Liver (tissue), 9 donors: ENCODE results near the gene RHEX. TPM values are rescaled to one million over a fixed set of nuclear protein-coding genes. Genes with fewer than 3 reads are reported as not detected.

Source experiments
- DNase-seq: peaks from one replicate; pipeline ENCODE4 v3.0.0-alpha.2; 2017; ENCODE audit warnings: low spot score
- H3K27ac ChIP-seq, 2 donors: one replicate each; pipeline ENCODE4 v1.7.0; 2013; ENCODE audit warnings: inconsistent platforms in 2 of 2, low read length in 2 of 2, control low read depth in 1 of 2, low read depth in 1 of 2, mild to moderate bottlenecking in 1 of 2
- H3K27me3 ChIP-seq, 4 donors: one replicate each; pipeline versions ENCODE4 v1.6.1 to v1.7.0; 2013; ENCODE audit warnings: low read length in 3 of 4, inconsistent platforms in 1 of 4, mild to moderate bottlenecking in 1 of 4, moderate library complexity in 1 of 4; ENCODE audit not compliant: control insufficient read depth in 4 of 4, insufficient read depth in 4 of 4
- H3K36me3 ChIP-seq, 4 donors: one replicate each; pipeline versions ENCODE4 v1.6.1 to v1.7.0; 2013; ENCODE audit warnings: low read length in 3 of 4, mild to moderate bottlenecking in 3 of 4, low read depth in 1 of 4, moderate library complexity in 1 of 4; ENCODE audit not compliant: control insufficient read depth in 4 of 4, insufficient read depth in 3 of 4
- H3K4me1 ChIP-seq, 4 donors: one replicate each; pipeline versions ENCODE4 v1.6.1 to v1.7.0; 2013; ENCODE audit warnings: low read length in 3 of 4, mild to moderate bottlenecking in 3 of 4, moderate library complexity in 1 of 4; ENCODE audit not compliant: control insufficient read depth in 4 of 4, insufficient read depth in 4 of 4
- H3K4me3 ChIP-seq, 3 donors: one replicate each; pipeline versions ENCODE4 v1.6.1 to v1.7.0; 2013; ENCODE audit warnings: low read length in 3 of 3, control low read depth in 1 of 3, low read depth in 1 of 3, mild to moderate bottlenecking in 1 of 3
- H3K9ac ChIP-seq, 2 donors: one replicate each; pipeline ENCODE4 v1.7.0; 2013; ENCODE audit warnings: low read length in 2 of 2, mild to moderate bottlenecking in 2 of 2, moderate library complexity in 2 of 2, control low read depth in 1 of 2, low read depth in 1 of 2
- H3K9me3 ChIP-seq, 4 donors: one replicate each; pipeline versions ENCODE4 v1.6.1 to v1.7.0; 2013; ENCODE audit warnings: low read length in 3 of 4; ENCODE audit not compliant: control insufficient read depth in 4 of 4
- EGR1 ChIP-seq, 2 donors: IDR thresholded peaks; 2 replicates each; pipeline ENCODE4 v1.6.1; 2016 to 2018; ENCODE audit warnings: antibody characterized with exemption in 2 of 2, low read depth in 2 of 2
- FOXA1 ChIP-seq: IDR thresholded peaks from 2 replicates; pipeline ENCODE4 v1.6.1; 2016; ENCODE audit warnings: antibody characterized with exemption
- FOXA2 ChIP-seq: IDR thresholded peaks from 2 replicates; pipeline ENCODE4 v1.6.1; 2016; ENCODE audit warnings: antibody characterized with exemption
- HNF4A ChIP-seq, 2 donors: conservative IDR thresholded peaks; 2 replicates each; pipeline ENCODE4 v1.6.1; 2016; ENCODE audit warnings: antibody characterized with exemption in 2 of 2, mild to moderate bottlenecking in 2 of 2
- RXRA ChIP-seq, 2 donors: IDR thresholded peaks; 2 replicates each; pipeline ENCODE4 v1.6.1; 2017 to 2018; ENCODE audit warnings: antibody characterized with exemption in 2 of 2, mild to moderate bottlenecking in 1 of 2
- SP1 ChIP-seq: IDR thresholded peaks from 2 replicates; pipeline ENCODE4 v1.6.1; 2018; ENCODE audit warnings: antibody characterized with exemption, mild to moderate bottlenecking
- WGBS: extraction: QIAGEN DNeasy Blood & Tissue Kit; methylation state at CpG from one replicate; pipeline ENCODE4 v1.1.7; 2013; 5-methylcytosine and 5-hydroxymethylcytosine counted together
- polyA plus RNA-seq, 2 donors: library from polyadenylated mRNA; stranded (reverse) in 1 of 2; unstranded in 1 of 2; fragments of 200-250 nt in 1 of 2; fragments of >200 nt in 1 of 2; fragmentation: Nextera tagmentation in 1 of 2; extraction: Ambion mirVana in 1 of 2; gene quantifications; one replicate each; pipeline versions ENCODE4 v1.2.1 to v1.2.3, GENCODE V29; 2013 to 2015
- total RNA-seq, 2 donors: library from RNA; depleted of rRNA; stranded (reverse); fragments of >200 nt; gene quantifications; one replicate each; pipeline ENCODE4 v1.2.3, GENCODE V29; 2014
- TF ChIP-seq, protein P1 (sequence below): IDR thresholded peaks from 2 replicates; pipeline ENCODE4 v1.6.1; 2016; ENCODE audit warnings: antibody characterized with exemption, mild to moderate bottlenecking
- TF ChIP-seq, protein P2 (sequence below): IDR thresholded peaks from 2 replicates; pipeline ENCODE4 v1.6.1; 2016; ENCODE audit warnings: antibody characterized with exemption
- TF ChIP-seq, protein P3 (sequence below): IDR thresholded peaks from 2 replicates; pipeline ENCODE4 v1.6.1; 2016; ENCODE audit warnings: antibody characterized with exemption
- donor health status: healthy.
- donor health status: healthy.
- donor health status: healthy.
- donor health status: healthy.
- donor health status: healthy.

The RHEX gene
- total and polyA plus RNA-seq, 4 donors: 0.15 to 2.8 (median 0.47) TPM

DNA sequence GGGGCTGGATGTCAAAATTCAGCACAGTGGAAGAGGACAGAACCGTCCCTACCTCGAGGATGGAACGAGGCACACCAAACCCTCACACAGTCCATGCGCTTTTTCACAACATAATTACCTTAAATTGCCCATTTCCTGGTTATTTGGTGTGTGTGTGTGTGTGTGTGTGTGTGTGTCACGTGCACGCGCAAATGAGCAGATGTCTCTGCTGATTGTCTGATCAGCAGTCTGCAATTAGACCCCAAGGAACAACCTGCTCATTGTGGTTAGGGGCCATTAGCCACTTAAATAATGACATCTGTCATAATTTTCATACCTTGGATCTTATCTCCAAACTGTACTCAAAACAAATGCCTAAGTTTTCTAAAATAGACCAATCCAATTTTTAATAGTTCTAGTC is 41.1 kb downstream of the RHEX start (continued):
- TF ChIP-seq, protein P1, sequence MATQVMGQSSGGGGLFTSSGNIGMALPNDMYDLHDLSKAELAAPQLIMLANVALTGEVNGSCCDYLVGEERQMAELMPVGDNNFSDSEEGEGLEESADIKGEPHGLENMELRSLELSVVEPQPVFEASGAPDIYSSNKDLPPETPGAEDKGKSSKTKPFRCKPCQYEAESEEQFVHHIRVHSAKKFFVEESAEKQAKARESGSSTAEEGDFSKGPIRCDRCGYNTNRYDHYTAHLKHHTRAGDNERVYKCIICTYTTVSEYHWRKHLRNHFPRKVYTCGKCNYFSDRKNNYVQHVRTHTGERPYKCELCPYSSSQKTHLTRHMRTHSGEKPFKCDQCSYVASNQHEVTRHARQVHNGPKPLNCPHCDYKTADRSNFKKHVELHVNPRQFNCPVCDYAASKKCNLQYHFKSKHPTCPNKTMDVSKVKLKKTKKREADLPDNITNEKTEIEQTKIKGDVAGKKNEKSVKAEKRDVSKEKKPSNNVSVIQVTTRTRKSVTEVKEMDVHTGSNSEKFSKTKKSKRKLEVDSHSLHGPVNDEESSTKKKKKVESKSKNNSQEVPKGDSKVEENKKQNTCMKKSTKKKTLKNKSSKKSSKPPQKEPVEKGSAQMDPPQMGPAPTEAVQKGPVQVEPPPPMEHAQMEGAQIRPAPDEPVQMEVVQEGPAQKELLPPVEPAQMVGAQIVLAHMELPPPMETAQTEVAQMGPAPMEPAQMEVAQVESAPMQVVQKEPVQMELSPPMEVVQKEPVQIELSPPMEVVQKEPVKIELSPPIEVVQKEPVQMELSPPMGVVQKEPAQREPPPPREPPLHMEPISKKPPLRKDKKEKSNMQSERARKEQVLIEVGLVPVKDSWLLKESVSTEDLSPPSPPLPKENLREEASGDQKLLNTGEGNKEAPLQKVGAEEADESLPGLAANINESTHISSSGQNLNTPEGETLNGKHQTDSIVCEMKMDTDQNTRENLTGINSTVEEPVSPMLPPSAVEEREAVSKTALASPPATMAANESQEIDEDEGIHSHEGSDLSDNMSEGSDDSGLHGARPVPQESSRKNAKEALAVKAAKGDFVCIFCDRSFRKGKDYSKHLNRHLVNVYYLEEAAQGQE: no peak
- TF ChIP-seq FOXA2 (no peak), HNF4A (conservative IDR thresholded peaks at IDR 0.05) (no peak)

DNA sequence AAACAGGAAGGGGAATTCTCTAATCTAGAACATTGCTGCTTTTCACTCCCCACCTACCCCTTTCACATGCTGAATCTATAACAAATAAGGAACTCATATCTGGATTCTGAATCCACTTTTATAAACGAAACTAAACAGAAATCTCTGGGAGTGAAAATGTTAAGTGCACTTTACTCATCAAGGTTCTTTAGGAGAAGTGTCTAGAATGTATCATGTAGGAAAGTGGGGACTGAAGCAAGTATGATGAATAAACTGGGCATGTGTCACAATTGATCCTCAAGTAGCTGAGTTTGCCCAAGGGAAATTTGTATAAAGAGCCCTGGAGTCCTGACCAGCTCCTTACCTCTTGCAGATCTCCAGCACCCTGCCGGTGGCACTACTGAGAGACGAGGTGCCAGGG is 44.4 kb downstream of the RHEX start:
- 81% methylated on average over 3 of the region's 3 CpGs for WGBS
- Histone ChIP-seq H3K36me3 (no peaks in the 10 kb centered on the region), H3K27me3 (no peaks in the 10 kb centered on the region), H3K9me3 (no peaks in the 10 kb centered on the region), H3K27ac (no peak overlapping the region), H3K9ac (no peak overlapping the region), H3K4me3 (no peak overlapping the region), H3K4me1 (peaks cover 0 to 2% (median 0%) of the 10 kb centered on the region in 4 donors)
- TF ChIP-seq RXRA (IDR thresholded peaks at IDR 0.05): no peak
- TF ChIP-seq EGR1 (IDR thresholded peaks at IDR 0.05; ENCODE audit: low read depth in 2 of 2): no peak
- no peak for TF ChIP-seq SP1
- TF ChIP-seq FOXA1: no peak
- TF ChIP-seq, protein P2, sequence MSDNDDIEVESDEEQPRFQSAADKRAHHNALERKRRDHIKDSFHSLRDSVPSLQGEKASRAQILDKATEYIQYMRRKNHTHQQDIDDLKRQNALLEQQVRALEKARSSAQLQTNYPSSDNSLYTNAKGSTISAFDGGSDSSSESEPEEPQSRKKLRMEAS: no peak
- TF ChIP-seq, protein P3, sequence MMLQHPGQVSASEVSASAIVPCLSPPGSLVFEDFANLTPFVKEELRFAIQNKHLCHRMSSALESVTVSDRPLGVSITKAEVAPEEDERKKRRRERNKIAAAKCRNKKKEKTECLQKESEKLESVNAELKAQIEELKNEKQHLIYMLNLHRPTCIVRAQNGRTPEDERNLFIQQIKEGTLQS: no peak
- no peak for DNase-seq

DNA sequence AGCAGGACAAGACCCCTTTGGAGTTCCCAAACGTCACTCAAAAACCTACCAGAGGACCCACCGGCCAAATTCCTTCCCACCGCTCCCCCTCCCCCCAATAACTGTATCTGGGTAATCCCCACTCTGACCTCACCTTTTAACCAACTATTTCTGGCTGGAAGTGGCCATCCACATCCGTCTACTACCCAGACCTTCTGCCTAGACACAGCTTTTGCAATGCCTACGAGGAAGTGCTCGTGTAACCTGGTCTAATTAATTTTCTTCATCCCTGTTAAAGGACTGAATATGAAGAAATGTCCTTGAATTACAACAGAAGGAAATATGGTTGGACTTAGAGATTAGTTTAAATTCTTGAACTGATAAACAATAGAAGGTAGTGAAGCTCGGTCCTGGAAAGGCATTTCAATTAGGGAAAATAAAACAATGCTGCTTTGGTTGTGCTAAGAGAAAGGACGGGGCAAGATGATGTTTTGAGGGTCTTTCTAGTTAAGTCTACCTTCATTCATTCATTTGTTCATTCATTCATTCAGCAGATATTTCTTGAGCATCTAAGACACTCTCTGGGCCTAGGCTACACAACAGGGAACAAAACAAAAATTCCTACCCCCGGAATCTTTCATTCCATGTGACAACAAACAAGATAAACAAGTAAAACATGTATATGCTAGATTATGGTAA is 45.4 kb downstream of the RHEX start:
- Histone ChIP-seq H3K4me3 (no peak overlapping the region), H3K9me3 (no peaks in the 10 kb centered on the region), H3K27me3 (no peaks in the 10 kb centered on the region), H3K9ac (no peak overlapping the region), H3K36me3 (no peaks in the 10 kb centered on the region), H3K4me1 (peaks cover 0 to 2% (median 0%) of the 10 kb centered on the region in 4 donors), H3K27ac (no peak overlapping the region)
- TF ChIP-seq RXRA (IDR thresholded peaks at IDR 0.05): no peak
- TF ChIP-seq SP1: no peak
- no peak for TF ChIP-seq FOXA1
- TF ChIP-seq, protein P1: no peak
- TF ChIP-seq EGR1 (IDR thresholded peaks at IDR 0.05; ENCODE audit: low read depth in 2 of 2): no peak
- TF ChIP-seq, protein P2: no peak
- 86% methylated on average over 9 of the region's 9 CpGs for WGBS
- no peak for DNase-seq
